Uterus (tissue), 4 donors: ENCODE measurements around the gene LRP10. TPM values are rescaled to one million over a fixed set of nuclear protein-coding genes. Genes with fewer than 3 reads are reported as not detected.

Source experiments
- DNase-seq, 2 donors: peaks; one replicate each; pipeline ENCODE4 v3.0.0-alpha.2; 2019 to 2020
- H3K27ac ChIP-seq, 2 donors: fragments of 200-600 bp; sonication (generic); 1 replicate in 1 of 2; 2 replicates in 1 of 2; pipeline ENCODE4 v1.5.1; 2016 to 2018
- H3K27me3 ChIP-seq, 2 donors: fragments of 200-600 bp; sonication (generic); one replicate each; pipeline ENCODE4 v1.5.1; 2018 to 2019; ENCODE audit warnings: control low read depth in 1 of 2
- H3K36me3 ChIP-seq, 2 donors: fragments of 200-600 bp; sonication (generic); one replicate each; pipeline ENCODE4 v1.5.1; 2019; ENCODE audit warnings: control low read depth in 1 of 2
- H3K4me1 ChIP-seq, 2 donors: fragments of 200-600 bp; sonication (generic); one replicate each; pipeline ENCODE4 v1.5.1; 2018 to 2019; ENCODE audit warnings: control low read depth in 1 of 2
- H3K4me3 ChIP-seq, 2 donors: fragments of 200-600 bp; sonication (generic); 1 replicate in 1 of 2; 2 replicates in 1 of 2; pipeline ENCODE4 v1.5.1; 2018 to 2019; ENCODE audit warnings: mild to moderate bottlenecking in 1 of 2
- H3K9me3 ChIP-seq, 2 donors: fragments of 200-600 bp; sonication (generic); one replicate each; pipeline ENCODE4 v1.5.1; 2019; ENCODE audit warnings: control low read depth in 1 of 2
- POLR2A ChIP-seq, 2 donors: fragments of 450-650 bp; IDR thresholded peaks; one replicate each; pipeline ENCODE4 v1.6.1; 2016; ENCODE audit warnings: antibody characterized with exemption in 2 of 2, mild to moderate bottlenecking in 1 of 2, moderate library complexity in 1 of 2
- intact Hi-C: fragments of 100-400 bp; cut with DNase I; formaldehyde crosslinking; loops from one replicate; pipeline ENCODE4 v1.15.1; 2023; ENCODE audit warnings: low total_unique reads
- small RNA-seq: library from RNA; depleted of rRNA; stranded (forward); fragments of <200 nt; gene quantifications from one replicate; pipeline ENCODE3, GENCODE V24; 2016
- total RNA-seq, 4 donors: library from RNA; depleted of rRNA in 3 of 4; stranded (reverse); fragments of >200 nt in 3 of 4; gene quantifications; one replicate each; pipeline versions ENCODE4 v1.1.0 to v1.2.4, GENCODE V29; 2014 to 2023
- TF ChIP-seq, protein P1 (sequence below), 4 experiments: fragments of 200-600 bp in 2 of 4; fragments of 450-650 bp in 2 of 4; sonication (generic) in 2 of 4; IDR thresholded peaks; one replicate each; pipeline ENCODE4 v1.5.1; 2016 to 2019; ENCODE audit warnings: antibody characterized with exemption in 4 of 4, mild to moderate bottlenecking in 2 of 4, moderate library complexity in 1 of 4
- donor health status: DM: yes; HTN: yes; CAD: no.

LRP10 gene
- total RNA-seq, 4 donors from 2014 or later = 27.4 to 140 (median 37.5) TPM

DNA sequence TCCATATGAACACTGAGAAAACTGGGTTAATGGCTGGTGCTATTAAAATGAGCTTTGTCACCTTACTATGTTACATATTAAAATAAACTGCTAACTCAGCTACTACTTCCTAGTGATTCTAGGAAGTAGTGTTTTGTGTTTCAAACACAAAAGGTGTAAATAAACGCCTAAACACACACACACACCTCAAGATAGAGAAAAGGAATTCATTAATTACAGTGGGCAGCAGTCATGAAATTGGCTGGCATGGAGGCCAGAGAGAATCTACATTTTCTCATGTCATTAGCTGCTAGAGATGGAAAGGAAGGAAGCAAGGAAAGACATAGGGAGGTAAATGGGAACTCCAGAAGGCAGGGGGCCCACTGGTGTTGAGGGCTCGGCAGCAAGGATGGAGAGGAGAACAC is 58.4 kb downstream of the LRP10 start:
- Histone ChIP-seq H3K4me1 (peaks cover 0 to 10% of the 10 kb centered on the region in 2 donors), H3K36me3 (no peaks in the 10 kb centered on the region), H3K27ac (peak overlapping the region; percentile 87 to 90), H3K9me3 (no peaks in the 10 kb centered on the region), H3K4me3 (peak overlapping the region; percentile 96 to 97), H3K27me3 (no peaks in the 10 kb centered on the region)
- intact Hi-C loops = no loop called here
- TF ChIP-seq, protein P1, sequence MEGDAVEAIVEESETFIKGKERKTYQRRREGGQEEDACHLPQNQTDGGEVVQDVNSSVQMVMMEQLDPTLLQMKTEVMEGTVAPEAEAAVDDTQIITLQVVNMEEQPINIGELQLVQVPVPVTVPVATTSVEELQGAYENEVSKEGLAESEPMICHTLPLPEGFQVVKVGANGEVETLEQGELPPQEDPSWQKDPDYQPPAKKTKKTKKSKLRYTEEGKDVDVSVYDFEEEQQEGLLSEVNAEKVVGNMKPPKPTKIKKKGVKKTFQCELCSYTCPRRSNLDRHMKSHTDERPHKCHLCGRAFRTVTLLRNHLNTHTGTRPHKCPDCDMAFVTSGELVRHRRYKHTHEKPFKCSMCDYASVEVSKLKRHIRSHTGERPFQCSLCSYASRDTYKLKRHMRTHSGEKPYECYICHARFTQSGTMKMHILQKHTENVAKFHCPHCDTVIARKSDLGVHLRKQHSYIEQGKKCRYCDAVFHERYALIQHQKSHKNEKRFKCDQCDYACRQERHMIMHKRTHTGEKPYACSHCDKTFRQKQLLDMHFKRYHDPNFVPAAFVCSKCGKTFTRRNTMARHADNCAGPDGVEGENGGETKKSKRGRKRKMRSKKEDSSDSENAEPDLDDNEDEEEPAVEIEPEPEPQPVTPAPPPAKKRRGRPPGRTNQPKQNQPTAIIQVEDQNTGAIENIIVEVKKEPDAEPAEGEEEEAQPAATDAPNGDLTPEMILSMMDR (IDR thresholded peaks at IDR 0.05) = no peak
- TF ChIP-seq POLR2A (IDR thresholded peaks at IDR 0.05) = no peak
- DNase-seq = no peak

Small RNA genes lying within 50 kb of the gene (small RNA-seq; reads per million reads assigned to genes)
- not detected for gene RF00019

Other genes with a start within 250 kb of the LRP10 start
- gene OR6J1, start 227.4 kb upstream of the LRP10 start, total RNA-seq = under 1 TPM in 1 of 4 donors, not detected in 3; 0.14 TPM
- gene OXA1L, start 105.1 kb upstream of the LRP10 start, total RNA-seq = 10 to 100 TPM; 38.3 to 87.8 (median 55.9) TPM
- gene SLC7A7, start 56.3 kb upstream of the LRP10 start, total RNA-seq = 10 to 100 TPM in 1 of 4 donors, 1 to 10 TPM in 3; 2.8 to 15.6 (median 6.8) TPM
- gene MRPL52, start 41.9 kb upstream of the LRP10 start, total RNA-seq = 100 to 1,000 TPM in 1 of 4 donors, 10 to 100 TPM in 3; 14.3 to 255 (median 35.3) TPM
- gene MMP14, start 35.2 kb upstream of the LRP10 start, total RNA-seq = 100 to 1,000 TPM in 3 of 4 donors, 10 to 100 TPM in 1; 66.6 to 233 (median 172) TPM
- gene REM2, start 11.5 kb downstream of the LRP10 start, total RNA-seq = 1 to 10 TPM in 1 of 4 donors, under 1 TPM in 1, not detected in 2; 0.83 to 1.6 TPM
- gene RBM23, start 47.4 kb downstream of the LRP10 start, total RNA-seq = 1,000 to 10,000 TPM in 2 of 4 donors, 100 to 1,000 TPM in 1, 10 to 100 TPM in 1; 49.7 to 2,239 (median 990) TPM
- 100 to 1,000 TPM in 1 of 4 donors, 10 to 100 TPM in 3; 57.9 to 126 (median 75.6) TPM for gene PRMT5, start 57.6 kb downstream of the LRP10 start, total RNA-seq
- gene HAUS4, start 85.3 kb downstream of the LRP10 start, total RNA-seq = 10 to 100 TPM; 30.0 to 65.3 (median 34.7) TPM
- 10 to 100 TPM in 3 of 4 donors, 1 to 10 TPM in 1; 6.8 to 51.7 (median 27.1) TPM for gene AJUBA, start 110.8 kb downstream of the LRP10 start, total RNA-seq
- 10 to 100 TPM in 2 of 4 donors, 1 to 10 TPM in 2; 7.2 to 18.6 (median 10.4) TPM for gene C14orf93, start 138.4 kb downstream of the LRP10 start, total RNA-seq
- 100 to 1,000 TPM in 2 of 4 donors, 10 to 100 TPM in 2; 18.4 to 121 (median 92.0) TPM for gene PSMB5, start 163.2 kb downstream of the LRP10 start, total RNA-seq
- not detected for gene PSMB11, start 170.5 kb downstream of the LRP10 start, total RNA-seq
- 10 to 100 TPM in 3 of 4 donors, 1 to 10 TPM in 1; 6.5 to 18.0 (median 13.8) TPM for gene CDH24, start 185.8 kb downstream of the LRP10 start, total RNA-seq
- 100 to 1,000 TPM in 2 of 4 donors, 10 to 100 TPM in 2; 52.3 to 194 (median 77.1) TPM for gene ACIN1, start 223.4 kb downstream of the LRP10 start, total RNA-seq
- gene C14orf119, start 223.8 kb downstream of the LRP10 start, total RNA-seq = 10 to 100 TPM; 12.3 to 41.6 (median 26.7) TPM
- not detected for gene CIROP, start 233.2 kb downstream of the LRP10 start, total RNA-seq
- gene CEBPE, start 247.5 kb downstream of the LRP10 start, total RNA-seq = not detected